CD14-positive monocyte (primary cell): Measurements from ENCODE around the gene TSPAN3. TPM values are rescaled to one million over a fixed set of nuclear protein-coding genes. Genes with fewer than 3 reads are reported as not detected.

Source experiments
- DNase-seq, 3 donors: peaks; one replicate each; pipeline ENCODE4 v3.0.0-alpha.2; 2011 to 2022
- H2AFZ ChIP-seq: 2 replicates; pipeline ENCODE4 v1.6.0; 2012; ENCODE audit warnings: mild to moderate bottlenecking, low read depth, low read length, inconsistent platforms; ENCODE audit not compliant: insufficient read depth, poor library complexity, severe bottlenecking
- H3K27ac ChIP-seq, 2 donors: 1 replicate in 1 of 2; 2 replicates in 1 of 2; pipeline ENCODE4 v1.5.1; 2012 to 2013; ENCODE audit warnings: low read length in 2 of 2, control low read depth in 1 of 2, inconsistent platforms in 1 of 2, low read depth in 1 of 2, mild to moderate bottlenecking in 1 of 2
- H3K27me3 ChIP-seq, 2 donors: one replicate each; pipeline versions ENCODE4 v1.6.0 to v1.6.1; 2011 to 2013; ENCODE audit warnings: low read length in 2 of 2; ENCODE audit not compliant: control insufficient read depth in 2 of 2, insufficient read depth in 2 of 2
- H3K36me3 ChIP-seq, 2 donors: replicated peaks in 1 of 2; 1 replicate in 1 of 2; 2 replicates in 1 of 2; pipeline versions ENCODE4 v1.5.1 to v1.6.1; 2012 to 2013; ENCODE audit warnings: low read length in 2 of 2, control low read depth in 1 of 2, inconsistent platforms in 1 of 2, mild to moderate bottlenecking in 1 of 2; ENCODE audit not compliant: insufficient read depth in 2 of 2, control insufficient read depth in 1 of 2
- H3K4me1 ChIP-seq, 2 donors: 1 replicate in 1 of 2; 2 replicates in 1 of 2; pipeline versions ENCODE4 v1.5.1 to v1.6.1; 2012 to 2013; ENCODE audit warnings: low read length in 2 of 2, control low read depth in 1 of 2, inconsistent platforms in 1 of 2, mild to moderate bottlenecking in 1 of 2, moderate library complexity in 1 of 2; ENCODE audit not compliant: insufficient read depth in 2 of 2, control insufficient read depth in 1 of 2
- H3K4me2 ChIP-seq: replicated peaks from 2 replicates; pipeline ENCODE3; 2012; ENCODE audit warnings: low read length, moderate library complexity, mild to moderate bottlenecking; ENCODE audit not compliant: poor library complexity, severe bottlenecking; ENCODE audit errors: extremely low read depth
- H3K4me3 ChIP-seq, 3 experiments: fragments of 200-600 bp in 1 of 3; sonication (generic) in 1 of 3; replicated peaks in 1 of 3; 1 replicate in 2 of 3; 2 replicates in 1 of 3; pipeline ENCODE4 v1.5.1; 2011 to 2013; ENCODE audit warnings: low read length in 3 of 3, mild to moderate bottlenecking in 3 of 3, control low read depth in 2 of 3, low read depth in 2 of 3, inconsistent platforms in 1 of 3, moderate library complexity in 1 of 3
- H3K79me2 ChIP-seq: 2 replicates; pipeline ENCODE4 v1.6.0; 2012; ENCODE audit warnings: mild to moderate bottlenecking, control low read depth, inconsistent platforms, low read length, moderate library complexity; ENCODE audit not compliant: insufficient read depth
- H3K9ac ChIP-seq: 2 replicates; pipeline ENCODE4 v1.6.0; 2017; ENCODE audit warnings: low read length, mild to moderate bottlenecking; ENCODE audit not compliant: insufficient read depth, poor library complexity, severe bottlenecking
- H3K9me3 ChIP-seq, 2 donors: replicated peaks in 1 of 2; 1 replicate in 1 of 2; 2 replicates in 1 of 2; pipeline versions ENCODE4 v1.5.1 to v1.6.1; 2012 to 2013; ENCODE audit warnings: low read length in 2 of 2, control low read depth in 1 of 2; ENCODE audit not compliant: control insufficient read depth in 1 of 2, insufficient read depth in 1 of 2
- H4K20me1 ChIP-seq: 2 replicates; pipeline ENCODE4 v1.6.0; 2012; ENCODE audit warnings: mild to moderate bottlenecking, low read length, control low read depth, moderate library complexity; ENCODE audit not compliant: insufficient read depth
- H3K27ac Mint-ChIP-seq, 7 donors: one replicate each; pipeline ENCODE4 v1.8.0; 2020; ENCODE audit warnings: mild to moderate bottlenecking in 7 of 7, mixed read lengths in 7 of 7, moderate library complexity in 6 of 7, inconsistent platforms in 2 of 7
- H3K27me3 Mint-ChIP-seq, 3 donors: one replicate each; pipeline ENCODE4 v1.8.0; 2021 to 2022; ENCODE audit warnings: low read depth in 3 of 3, mild to moderate bottlenecking in 3 of 3, mixed read lengths in 3 of 3, moderate library complexity in 3 of 3, inconsistent platforms in 1 of 3
- H3K36me3 Mint-ChIP-seq, 2 donors: one replicate each; pipeline ENCODE4 v1.8.0; 2020; ENCODE audit warnings: mixed read lengths in 2 of 2, inconsistent platforms in 1 of 2, mild to moderate bottlenecking in 1 of 2
- H3K4me1 Mint-ChIP-seq: one replicate; pipeline ENCODE4 v1.8.0; 2020; ENCODE audit warnings: mild to moderate bottlenecking, mixed read lengths
- H3K4me3 Mint-ChIP-seq, 2 donors: one replicate each; pipeline ENCODE4 v1.8.0; 2020; ENCODE audit warnings: mild to moderate bottlenecking in 2 of 2, mixed read lengths in 2 of 2, moderate library complexity in 1 of 2
- H3K9me3 Mint-ChIP-seq, 7 donors: one replicate each; pipeline ENCODE4 v1.8.0; 2020 to 2022; ENCODE audit warnings: mixed read lengths in 7 of 7, mild to moderate bottlenecking in 6 of 7, moderate library complexity in 6 of 7, inconsistent platforms in 2 of 7
- WGBS: methylation state at CpG from one replicate; pipeline ENCODE4 v1.1.5; 2013; ENCODE audit warnings: missing lambda C conversion rate; ENCODE audit not compliant: insufficient coverage; 5-methylcytosine and 5-hydroxymethylcytosine counted together
- intact Hi-C, 2 donors: fragments of 100-400 bp; cut with micrococcal nuclease; formaldehyde crosslinking; loops; one replicate each; pipeline versions ENCODE4 v1.15.0 to v1.15.1; 2023
- polyA plus RNA-seq, 3 donors: library from polyadenylated mRNA; depleted of rRNA in 1 of 3; unstranded in 2 of 3; stranded (reverse) in 1 of 3; fragments of 300-500 nt in 2 of 3; fragments of >200 nt in 1 of 3; fragmentation: Illumina TruSeq in 2 of 3; gene quantifications; 1 replicate in 2 of 3; 2 replicates in 1 of 3; pipeline ENCODE4 v1.2.3, GENCODE V29; 2012 to 2021
- TF ChIP-seq, protein P1 (sequence below): fragments of 200-600 bp; IDR thresholded peaks from one replicate; pipeline ENCODE4 v1.8.0; 2022; ENCODE audit warnings: antibody characterized with exemption, mild to moderate bottlenecking

Gene TSPAN3
- polyA plus RNA-seq, 3 donors, result 26.0 to 68.0 (median 53.2) TPM

DNA sequence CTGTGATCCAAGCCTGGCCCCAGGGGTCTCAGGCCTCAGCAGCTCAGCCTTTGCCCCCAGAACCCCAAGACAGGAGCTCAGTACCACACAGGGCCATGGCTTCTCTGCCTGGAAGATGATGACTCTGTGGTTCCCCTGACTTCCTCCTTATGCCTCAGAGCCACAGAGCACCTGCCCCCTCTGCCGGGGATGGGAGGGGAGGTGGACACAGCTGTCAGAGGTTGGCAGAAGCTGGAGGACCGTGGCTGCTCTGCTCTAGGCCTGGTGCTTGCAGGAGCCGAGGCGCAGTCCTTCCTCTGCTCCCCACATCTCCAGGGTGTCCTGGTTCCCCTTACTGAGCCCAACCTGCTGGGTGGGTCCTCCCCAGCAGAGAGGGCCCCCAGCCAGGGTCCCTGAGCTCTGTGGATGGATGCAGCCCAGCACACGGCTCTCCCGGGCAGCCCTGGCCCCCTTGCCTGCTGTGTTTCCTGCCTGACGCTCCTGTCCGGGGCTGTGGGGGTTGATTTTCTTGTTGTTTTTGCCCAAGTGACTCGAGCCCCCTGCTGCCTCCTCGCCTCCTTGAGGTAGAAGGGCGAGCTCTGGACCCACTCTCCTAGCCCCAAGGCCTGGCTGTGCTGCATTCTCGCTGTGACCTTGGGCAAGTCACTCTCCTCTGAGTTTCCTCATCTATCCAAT, 39.4 kb downstream of the TSPAN3 start:
- WGBS, result 73% methylated on average over 6 of the region's 12 CpGs

DNA sequence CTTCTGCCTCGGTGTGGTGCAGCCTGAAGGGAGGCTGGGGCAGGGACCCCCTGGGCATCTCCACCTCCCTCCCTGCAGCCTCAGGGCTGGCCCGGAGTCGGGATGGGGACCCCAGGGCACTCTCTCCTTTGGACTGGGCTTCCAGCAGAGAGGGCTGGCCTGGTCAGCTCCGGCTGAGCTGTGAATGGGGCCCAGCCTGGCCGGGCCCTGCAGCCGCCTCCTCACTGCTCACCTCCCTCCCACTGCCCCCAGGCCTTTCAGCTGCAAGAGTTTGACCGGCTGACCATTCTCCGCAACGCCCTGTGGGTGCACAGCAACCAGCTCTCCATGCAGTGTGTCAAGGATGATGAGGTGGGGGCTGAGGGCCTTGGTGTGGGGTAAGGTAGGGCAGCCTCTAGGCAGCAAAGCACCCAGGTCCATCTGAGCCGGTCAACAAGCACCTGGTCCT, 40.0 kb downstream of the TSPAN3 start:
- Histone ChIP-seq H3K4me3 (no peak overlapping the region), H2AFZ (no peak overlapping the region), H3K4me2 (no peak overlapping the region), H3K4me1 (no peaks in the 10 kb centered on the region), H3K9me3 (peaks cover 0 to 6% of the 10 kb centered on the region in 2 donors), H3K36me3 (peaks cover 99 to 100% of the 10 kb centered on the region in 2 donors), H3K79me2 (peaks cover 42% of the 10 kb centered on the region), H3K27ac (peak overlapping the region; percentile 1 to 62), H4K20me1 (peaks cover 100% of the 10 kb centered on the region), H3K27me3 (no peaks in the 10 kb centered on the region), H3K9ac (no peak overlapping the region)
- Mint-ChIP-seq H3K27ac (peak overlapping the region in 4 of 7 donors; percentile 8 to 58 (median 34)), H3K4me3 (no peak overlapping the region), H3K4me1 (no peaks in the 10 kb centered on the region), H3K27me3 (peaks cover 0 to 1% (median 0%) of the 10 kb centered on the region in 3 donors), H3K36me3 (peaks cover 66 to 95% of the 10 kb centered on the region in 2 donors), H3K9me3 (peaks cover 0 to 14% (median 4%) of the 10 kb centered on the region in 7 donors)
- intact Hi-C loops, result no loop called here
- TF ChIP-seq, protein P1, sequence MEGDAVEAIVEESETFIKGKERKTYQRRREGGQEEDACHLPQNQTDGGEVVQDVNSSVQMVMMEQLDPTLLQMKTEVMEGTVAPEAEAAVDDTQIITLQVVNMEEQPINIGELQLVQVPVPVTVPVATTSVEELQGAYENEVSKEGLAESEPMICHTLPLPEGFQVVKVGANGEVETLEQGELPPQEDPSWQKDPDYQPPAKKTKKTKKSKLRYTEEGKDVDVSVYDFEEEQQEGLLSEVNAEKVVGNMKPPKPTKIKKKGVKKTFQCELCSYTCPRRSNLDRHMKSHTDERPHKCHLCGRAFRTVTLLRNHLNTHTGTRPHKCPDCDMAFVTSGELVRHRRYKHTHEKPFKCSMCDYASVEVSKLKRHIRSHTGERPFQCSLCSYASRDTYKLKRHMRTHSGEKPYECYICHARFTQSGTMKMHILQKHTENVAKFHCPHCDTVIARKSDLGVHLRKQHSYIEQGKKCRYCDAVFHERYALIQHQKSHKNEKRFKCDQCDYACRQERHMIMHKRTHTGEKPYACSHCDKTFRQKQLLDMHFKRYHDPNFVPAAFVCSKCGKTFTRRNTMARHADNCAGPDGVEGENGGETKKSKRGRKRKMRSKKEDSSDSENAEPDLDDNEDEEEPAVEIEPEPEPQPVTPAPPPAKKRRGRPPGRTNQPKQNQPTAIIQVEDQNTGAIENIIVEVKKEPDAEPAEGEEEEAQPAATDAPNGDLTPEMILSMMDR, result no peak
- DNase-seq, result no peak
- WGBS, result 100% methylated on average over 5 of the region's 10 CpGs

More for the DNA sequence above, 39.4 kb downstream of the TSPAN3 start:
- H3K27me3 Mint-ChIP-seq, result peaks cover 0 to 1% (median 0%) of the 10 kb centered on the region in 3 donors
- H3K27me3 ChIP-seq, result no peaks in the 10 kb centered on the region
- H3K27ac ChIP-seq, result peak overlapping the region; percentile 3 to 62
- no peak overlapping the region for H3K4me3 Mint-ChIP-seq
- peaks cover 100% of the 10 kb centered on the region for H4K20me1 ChIP-seq
- peaks cover 0 to 16% (median 7%) of the 10 kb centered on the region in 7 donors for H3K9me3 Mint-ChIP-seq
- no peak overlapping the region for H3K4me3 ChIP-seq
- H3K9me3 ChIP-seq, result peaks cover 0 to 11% of the 10 kb centered on the region in 2 donors
- TF ChIP-seq, protein P1, result peak; percentile 19
- no peak overlapping the region for H3K9ac ChIP-seq
- H3K36me3 Mint-ChIP-seq, result peaks cover 68 to 95% of the 10 kb centered on the region in 2 donors
- no peak overlapping the region for H2AFZ ChIP-seq
- no peaks in the 10 kb centered on the region for H3K4me1 ChIP-seq
- DNase-seq, result peak; percentile 10 to 30 (median 18)
- H3K27ac Mint-ChIP-seq, result peak overlapping the region in 5 of 7 donors; percentile 8 to 72 (median 60)
- H3K4me2 ChIP-seq, result no peak overlapping the region
- intact Hi-C loops, result no loop called here
- H3K36me3 ChIP-seq, result peaks cover 99 to 100% of the 10 kb centered on the region in 2 donors
- H3K4me1 Mint-ChIP-seq, result no peaks in the 10 kb centered on the region
- peaks cover 37% of the 10 kb centered on the region for H3K79me2 ChIP-seq
